ENCODE data around the gene AGGF1.

GRCh38 chr5:77086368-77086688 is 56.1 kb downstream of the AGGF1 start:
- no peak for TF ChIP-seq STAT6 (CRISPR knock-in tag; conservative IDR thresholded peaks at IDR 0.05; ENCODE audit: low read depth)
- no peak for TF ChIP-seq CTCF (IDR thresholded peaks at IDR 0.05)
- TF ChIP-seq JUN (CRISPR knock-in tag; IDR thresholded peaks at IDR 0.05), result no peak
